ENCODE results near the gene NDOR1. TPM values are rescaled to one million over a fixed set of nuclear protein-coding genes. Genes with fewer than 3 reads are reported as not detected.

NDOR1 gene
- total and polyA plus RNA-seq, 4 donors = 4.5 to 22.0 (median 12.0) TPM

- WGBS, 2 donors = 53 to 54% methylated on average over 18 to 23 of the region's 23 CpGs
Measured at GRCh38 chr9:137224830-137225694, 19.6 kb downstream of the NDOR1 start, which contains the start of gene CYSRT1. TSS of gene CYSRT1 (plus strand) at chr9:137225174. CDS start at chr9:137225622, 448 bp downstream.

GRCh38 chr9:137225699-137226331, 20.3 kb downstream of the NDOR1 start:
- TF ChIP-seq CTCF (IDR thresholded peaks at IDR 0.05; ENCODE audit: control extremely low read depth, extremely low read depth) = no peak
- H3K36me3 ChIP-seq (ENCODE audit: control insufficient read depth in 4 of 4, insufficient read depth in 4 of 4, low read length in 4 of 4) = no peaks in the 10 kb centered on the region
- peak overlapping the region in 1 of 2 donors; percentile 89 for H3K27ac ChIP-seq (ENCODE audit: low read depth in 1 of 2, low read length in 1 of 2)
- WGBS, 2 donors = 83 to 84% methylated on average over 21 of the region's 21 CpGs
- ATAC-seq (ENCODE audit: insufficient read depth, low FRiP score) = no peak
- peaks cover 0 to 11% (median 9%) of the 10 kb centered on the region in 5 donors for H3K4me1 ChIP-seq (ENCODE audit: control insufficient read depth in 5 of 5, insufficient read depth in 5 of 5, low read length in 5 of 5)
- H3K9ac ChIP-seq (ENCODE audit: insufficient read depth in 1 of 2, low read length in 2 of 2) = no peak overlapping the region
- no peak for DNase-seq
- H3K9me3 ChIP-seq (ENCODE audit: control insufficient read depth in 4 of 4, insufficient read depth in 3 of 4, low read length in 3 of 4) = peaks cover 0 to 3% (median 0%) of the 10 kb centered on the region in 4 donors
- no peak overlapping the region for H3K4me3 ChIP-seq
- H3K27me3 ChIP-seq (ENCODE audit: control insufficient read depth in 3 of 3, insufficient read depth in 3 of 3, low read length in 2 of 3) = peaks cover 0 to 5% (median 0%) of the 10 kb centered on the region in 3 donors

More at GRCh38 chr9:137224830-137225694, 19.6 kb downstream of the NDOR1 start, which contains the start of gene CYSRT1:
- peak within 1 kb of the TSS; percentile 73 for H3K4me3 ChIP-seq
- H3K4me1 ChIP-seq (ENCODE audit: control insufficient read depth in 5 of 5, insufficient read depth in 5 of 5, low read length in 5 of 5) = peaks cover 0 to 11% (median 9%) of the 10 kb centered on the region in 5 donors
- no peaks in the 10 kb centered on the region for H3K27me3 ChIP-seq (ENCODE audit: control insufficient read depth in 3 of 3, insufficient read depth in 3 of 3, low read length in 2 of 3)
- peak within 1 kb of the TSS; percentile 49 to 80 for H3K9ac ChIP-seq (ENCODE audit: insufficient read depth in 1 of 2, low read length in 2 of 2)
- peak within 1 kb of the TSS; percentile 93 to 96 for H3K27ac ChIP-seq (ENCODE audit: low read depth in 1 of 2, low read length in 1 of 2)
- no peak for TF ChIP-seq CTCF (IDR thresholded peaks at IDR 0.05; ENCODE audit: control extremely low read depth, extremely low read depth)
- H3K9me3 ChIP-seq (ENCODE audit: control insufficient read depth in 4 of 4, insufficient read depth in 3 of 4, low read length in 3 of 4) = peaks cover 0 to 3% (median 0%) of the 10 kb centered on the region in 4 donors
- DNase-seq (no peak), ATAC-seq (ENCODE audit: insufficient read depth, low FRiP score) (no peak)
- no peaks in the 10 kb centered on the region for H3K36me3 ChIP-seq (ENCODE audit: control insufficient read depth in 4 of 4, insufficient read depth in 4 of 4, low read length in 4 of 4)

- no peak for ATAC-seq (ENCODE audit: insufficient read depth, low FRiP score)
- 65 to 78% methylated on average over 18 of the region's 18 CpGs for WGBS, 2 donors
- peaks cover 0 to 6% (median 0%) of the 10 kb centered on the region in 3 donors for H3K27me3 ChIP-seq (ENCODE audit: control insufficient read depth in 3 of 3, insufficient read depth in 3 of 3, low read length in 2 of 3)
- DNase-seq = no peak
- H3K9me3 ChIP-seq (ENCODE audit: control insufficient read depth in 4 of 4, insufficient read depth in 3 of 4, low read length in 3 of 4) = peaks cover 0 to 3% (median 0%) of the 10 kb centered on the region in 4 donors
- TF ChIP-seq CTCF (IDR thresholded peaks at IDR 0.05; ENCODE audit: control extremely low read depth, extremely low read depth) = no peak
- no peak overlapping the region for H3K4me3 ChIP-seq
- H3K4me1 ChIP-seq (ENCODE audit: control insufficient read depth in 5 of 5, insufficient read depth in 5 of 5, low read length in 5 of 5) = peaks cover 0 to 11% (median 9%) of the 10 kb centered on the region in 5 donors
- H3K27ac ChIP-seq (ENCODE audit: low read depth in 1 of 2, low read length in 1 of 2) = peak overlapping the region in 1 of 2 donors; percentile 89
- no peak overlapping the region for H3K9ac ChIP-seq (ENCODE audit: insufficient read depth in 1 of 2, low read length in 2 of 2)
- no peaks in the 10 kb centered on the region for H3K36me3 ChIP-seq (ENCODE audit: control insufficient read depth in 4 of 4, insufficient read depth in 4 of 4, low read length in 4 of 4)
Measured at GRCh38 chr9:137226338-137227053, 21.0 kb downstream of the NDOR1 start.
